Measurements from ENCODE around the gene ZFAND3.

DNA sequence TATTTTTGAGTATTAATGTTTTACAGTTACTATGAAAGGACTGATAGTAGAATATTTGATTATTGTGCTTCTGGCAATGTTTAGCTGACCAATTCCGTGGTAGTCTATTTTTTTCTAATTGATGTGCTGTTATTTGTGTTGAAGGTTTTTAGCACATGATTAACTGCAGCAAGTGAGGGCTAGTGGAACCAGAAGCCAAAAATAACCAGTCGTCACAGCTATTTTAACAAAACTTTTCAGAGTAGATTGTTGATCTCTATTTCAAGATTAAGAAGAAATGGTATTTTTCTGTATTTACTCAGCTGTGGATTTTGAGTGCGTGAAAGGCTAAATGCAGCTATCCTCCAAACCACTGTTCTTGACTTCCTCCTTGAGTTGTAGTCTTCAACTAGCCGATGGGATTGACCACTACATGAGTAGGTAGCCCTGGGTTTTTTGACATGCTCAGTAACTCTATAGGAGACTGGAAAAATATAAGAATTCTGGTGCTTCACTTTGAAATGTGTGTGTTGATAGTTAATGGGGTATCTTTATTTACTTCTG lies 258.0 kb downstream of the ZFAND3 start:
- TF ChIP-seq, protein P1, sequence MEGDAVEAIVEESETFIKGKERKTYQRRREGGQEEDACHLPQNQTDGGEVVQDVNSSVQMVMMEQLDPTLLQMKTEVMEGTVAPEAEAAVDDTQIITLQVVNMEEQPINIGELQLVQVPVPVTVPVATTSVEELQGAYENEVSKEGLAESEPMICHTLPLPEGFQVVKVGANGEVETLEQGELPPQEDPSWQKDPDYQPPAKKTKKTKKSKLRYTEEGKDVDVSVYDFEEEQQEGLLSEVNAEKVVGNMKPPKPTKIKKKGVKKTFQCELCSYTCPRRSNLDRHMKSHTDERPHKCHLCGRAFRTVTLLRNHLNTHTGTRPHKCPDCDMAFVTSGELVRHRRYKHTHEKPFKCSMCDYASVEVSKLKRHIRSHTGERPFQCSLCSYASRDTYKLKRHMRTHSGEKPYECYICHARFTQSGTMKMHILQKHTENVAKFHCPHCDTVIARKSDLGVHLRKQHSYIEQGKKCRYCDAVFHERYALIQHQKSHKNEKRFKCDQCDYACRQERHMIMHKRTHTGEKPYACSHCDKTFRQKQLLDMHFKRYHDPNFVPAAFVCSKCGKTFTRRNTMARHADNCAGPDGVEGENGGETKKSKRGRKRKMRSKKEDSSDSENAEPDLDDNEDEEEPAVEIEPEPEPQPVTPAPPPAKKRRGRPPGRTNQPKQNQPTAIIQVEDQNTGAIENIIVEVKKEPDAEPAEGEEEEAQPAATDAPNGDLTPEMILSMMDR (IDR thresholded peaks at IDR 0.05), result no peak
- no peak for TF ChIP-seq POLR2A (IDR thresholded peaks at IDR 0.05)

Measured in adrenal gland (tissue), 5 donors.